ENCODE measurements around the gene ERGIC1.
A peak's percentile ranks its signal among the peaks of the same experiment; 100 is the strongest.

ERGIC1 gene

GRCh38 chr5:172790496-172790889 is 43.6 kb upstream of the ERGIC1 start:
- no peak for TF ChIP-seq CTCF (IDR thresholded peaks at IDR 0.05; ENCODE audit: low read depth, low read length)

DNA sequence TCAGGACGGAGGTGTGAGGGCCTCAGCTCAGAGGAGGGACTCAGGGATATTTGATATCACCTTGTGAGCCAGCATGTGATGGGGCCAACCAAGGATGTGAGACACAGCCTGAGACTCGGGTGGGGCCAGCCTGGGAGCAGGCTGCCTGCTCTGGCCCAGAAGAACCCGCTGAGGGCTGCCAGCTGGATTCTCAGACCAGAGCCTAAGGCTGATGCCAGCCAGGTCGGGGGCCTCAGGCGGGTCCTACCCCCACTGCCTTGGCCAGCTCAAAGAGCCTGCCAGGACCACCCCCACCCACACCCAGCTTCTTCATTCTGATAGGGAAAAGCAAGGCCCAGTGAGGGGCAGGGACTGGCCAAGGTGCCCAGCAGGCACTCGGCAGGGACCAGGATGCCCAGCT is 42.8 kb upstream of the ERGIC1 start:
- no peak for TF ChIP-seq CTCF (IDR thresholded peaks at IDR 0.05; ENCODE audit: low read depth, low read length)
- DNase-seq (ENCODE audit: extremely low read depth, low read depth), result no peak

More at GRCh38 chr5:172790496-172790889, 43.6 kb upstream of the ERGIC1 start:
- DNase-seq (ENCODE audit: extremely low read depth, low read depth), result no peak

- TF ChIP-seq CTCF (IDR thresholded peaks at IDR 0.05; ENCODE audit: low read depth, low read length), result no peak
- no peak for DNase-seq (ENCODE audit: extremely low read depth, low read depth)
These were observed 42.2 kb upstream of the ERGIC1 start for GRCh38 chr5:172791726-172792445.

DNA sequence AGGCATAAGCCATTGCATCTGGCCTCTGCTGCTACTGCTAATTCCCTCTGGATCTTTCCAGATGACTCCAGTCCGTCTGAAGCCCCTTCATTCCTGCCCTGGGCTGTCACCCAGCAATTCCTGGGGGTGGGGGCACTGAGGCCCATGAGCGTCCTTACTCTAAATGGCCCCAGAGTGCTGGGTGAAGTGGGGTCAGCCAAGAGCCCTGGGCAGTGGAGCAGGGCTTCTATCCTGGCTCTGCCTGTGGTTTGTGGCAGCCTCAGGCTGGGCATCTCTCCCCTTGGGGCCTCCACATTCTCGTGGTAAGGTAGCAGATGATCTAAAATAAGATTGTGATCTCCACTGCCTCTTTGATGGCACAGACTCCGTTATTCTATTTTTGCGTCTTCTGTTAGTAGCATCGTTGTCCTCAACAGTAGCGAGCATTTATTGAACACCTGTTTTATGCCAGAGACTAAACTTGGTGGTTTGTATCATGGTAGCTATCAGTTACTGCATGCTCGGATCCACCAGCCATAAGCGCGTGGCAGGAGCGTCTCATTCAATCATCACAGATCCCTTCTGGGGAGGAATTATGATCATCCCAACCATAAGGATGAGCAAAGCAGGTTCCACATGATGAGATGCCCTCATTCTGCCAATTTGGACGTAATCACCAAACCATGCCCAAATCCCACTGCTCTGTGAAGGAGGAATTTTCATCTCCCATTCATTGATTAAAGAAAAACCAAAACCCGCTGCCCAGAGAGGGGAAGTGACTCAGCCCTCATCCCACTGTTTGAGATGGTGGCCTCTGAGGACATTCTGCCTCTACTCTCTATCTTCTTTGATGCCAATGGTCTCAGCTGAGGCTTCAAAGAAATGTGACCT is 41.1 kb upstream of the ERGIC1 start:
- DNase-seq (ENCODE audit: extremely low read depth, low read depth), result no peak
- TF ChIP-seq CTCF (IDR thresholded peaks at IDR 0.05; ENCODE audit: low read depth, low read length), result no peak

- DNase-seq (ENCODE audit: extremely low read depth, low read depth), result no peak
- no peak for TF ChIP-seq CTCF (IDR thresholded peaks at IDR 0.05; ENCODE audit: low read depth, low read length)
These were observed 40.2 kb upstream of the ERGIC1 start for GRCh38 chr5:172793577-172794488.

- DNase-seq (ENCODE audit: extremely low read depth, low read depth), result peak; percentile 92
- TF ChIP-seq CTCF (IDR thresholded peaks at IDR 0.05; ENCODE audit: low read depth, low read length), result no peak; the same call in none of the 2 replicates
These were observed 38.6 kb upstream of the ERGIC1 start for GRCh38 chr5:172795318-172795977.
